GM23248 (cell line): ENCODE measurements around the gene PCNA. TPM values are rescaled to one million over a fixed set of nuclear protein-coding genes. Genes with fewer than 3 reads are reported as not detected.

Experiments used
- DNase-seq: peaks from one replicate; pipeline ENCODE4 v3.0.0-alpha.2; 2015
- H2AFZ ChIP-seq: fragments of 200-600 bp; sonication (generic); 2 replicates; pipeline ENCODE4 v1.6.1; 2016; ENCODE audit warnings: antibody characterized with exemption
- H3F3A ChIP-seq: fragments of 200-600 bp; sonication (generic); 2 replicates; pipeline ENCODE4 v1.6.1; 2016; ENCODE audit warnings: mild to moderate bottlenecking, antibody characterized with exemption, mixed run types; ENCODE audit not compliant: insufficient read depth
- H3K27ac ChIP-seq: fragments of 200-600 bp; sonication (generic); 2 replicates; pipeline ENCODE4 v1.5.1; 2016; ENCODE audit warnings: mild to moderate bottlenecking
- H3K27me3 ChIP-seq: fragments of 200-600 bp; sonication (generic); replicated peaks from 2 replicates; pipeline ENCODE4 v1.6.1; 2016; ENCODE audit warnings: mild to moderate bottlenecking; ENCODE audit not compliant: insufficient read depth
- H3K36me3 ChIP-seq: fragments of 200-600 bp; sonication (generic); 2 replicates; pipeline ENCODE4 v1.6.1; 2016; ENCODE audit warnings: low read depth, mild to moderate bottlenecking
- H3K4me1 ChIP-seq: fragments of 200-600 bp; sonication (generic); 2 replicates; pipeline ENCODE4 v1.6.1; 2016; ENCODE audit warnings: mild to moderate bottlenecking; ENCODE audit not compliant: insufficient read depth
- H3K4me2 ChIP-seq: fragments of 200-600 bp; sonication (generic); one replicate; pipeline ENCODE4 v1.6.1; 2016; ENCODE audit warnings: mild to moderate bottlenecking; ENCODE audit not compliant: unreplicated experiment
- H3K4me3 ChIP-seq: fragments of 200-600 bp; sonication (generic); 2 replicates; pipeline ENCODE4 v1.5.1; 2016; ENCODE audit warnings: mild to moderate bottlenecking
- H3K79me2 ChIP-seq: fragments of 200-600 bp; sonication (generic); 2 replicates; pipeline ENCODE4 v1.6.1; 2016; ENCODE audit warnings: mild to moderate bottlenecking; ENCODE audit not compliant: insufficient read depth
- H3K9ac ChIP-seq: fragments of 200-600 bp; sonication (generic); 2 replicates; pipeline ENCODE4 v1.6.1; 2016; ENCODE audit warnings: mild to moderate bottlenecking
- H3K9me2 ChIP-seq: fragments of 200-600 bp; sonication (generic); 2 replicates; pipeline ENCODE4 v1.6.1; 2016; ENCODE audit warnings: mixed run types, mild to moderate bottlenecking, moderate library complexity; ENCODE audit not compliant: insufficient read depth
- H3K9me3 ChIP-seq: fragments of 200-600 bp; sonication (generic); one replicate; pipeline ENCODE4 v1.6.1; 2017; ENCODE audit warnings: low read depth
- H4K20me1 ChIP-seq: fragments of 200-600 bp; sonication (generic); 2 replicates; pipeline ENCODE4 v1.6.0; 2016; ENCODE audit not compliant: insufficient read depth
- EZH2 ChIP-seq: fragments of 200-600 bp; sonication (generic); IDR thresholded peaks from 2 replicates; pipeline ENCODE4 v1.6.1; 2018; ENCODE audit warnings: antibody characterized with exemption, mild to moderate bottlenecking; ENCODE audit not compliant: insufficient read depth, poor library complexity, severe bottlenecking
- EZH2phosphoT487 ChIP-seq: fragments of 200-600 bp; sonication (generic); IDR thresholded peaks from 2 replicates; pipeline ENCODE4 v1.6.1; 2018; ENCODE audit warnings: antibody characterized with exemption, moderate library complexity, mild to moderate bottlenecking, low read depth; ENCODE audit not compliant: insufficient read depth
- WGBS, 2 experiments: methylation state at CpG; one replicate each; pipeline ENCODE4 v1.1.6; 2015 to 2017; ENCODE audit warnings: low lambda C conversion rate in 2 of 2, low coverage in 1 of 2; ENCODE audit errors: missing lambda C conversion rate in 2 of 2; 5-methylcytosine and 5-hydroxymethylcytosine counted together
- in situ Hi-C: fragments of 300-500 bp; cut with MboI; formaldehyde crosslinking; loops from 2 replicates; pipeline ENCODE4 v1.15.0; 2020
- polyA plus RNA-seq: library from polyadenylated mRNA; unstranded; fragments of >200 nt; fragmentation: Nextera tagmentation; extraction: Ambion mirVana; gene quantifications from 2 replicates; pipeline ENCODE4 v1.2.1, GENCODE V29; 2016
- total RNA-seq: library from RNA; depleted of rRNA; stranded (reverse); fragments of >200 nt; shearing (Covaris generic); gene quantifications from 2 replicates; pipeline ENCODE4 v1.2.3, GENCODE V29; 2014

Gene PCNA
- total and polyA plus RNA-seq, 2 experiments from 2014 or later: 84.8 to 116 TPM

GRCh38 chr20:5146099-5146668 is 26.4 kb upstream of the PCNA start:
- H3K9me2 ChIP-seq: no peaks in the 10 kb centered on the region
- H4K20me1 ChIP-seq: 0 out of 2 replicates have a peak, but pooled peaks cover 3% of the 10 kb centered on the region
- peaks cover 82% of the 10 kb centered on the region for H3K79me2 ChIP-seq
- TF ChIP-seq EZH2phosphoT487 (no peak), EZH2 (no peak)
- no peak overlapping the region for H3K9ac ChIP-seq
- no peak overlapping the region for H2AFZ ChIP-seq
- H3K4me2 ChIP-seq: no peak overlapping the region
- DNase-seq: no peak
- no peaks in the 10 kb centered on the region; the same call in 1 of the 2 replicates for H3K4me1 ChIP-seq
- WGBS, 2 experiments: 97 to 98% methylated on average over 6 of the region's 6 CpGs
- H3F3A ChIP-seq: no peaks in the 10 kb centered on the region
- H3K36me3 ChIP-seq: no peaks in the 10 kb centered on the region
- no peak overlapping the region for H3K4me3 ChIP-seq
- no peaks in the 10 kb centered on the region for H3K9me3 ChIP-seq
- H3K27me3 ChIP-seq: no peaks in the 10 kb centered on the region
- in situ Hi-C loops: no loop called here
- no peak overlapping the region for H3K27ac ChIP-seq

- in situ Hi-C loops: no loop called here
- Histone ChIP-seq H3K27ac (no peak overlapping the region), H3F3A (no peaks in the 10 kb centered on the region), H3K4me1 (no peaks in the 10 kb centered on the region; the same call in 1 of the 2 replicates), H3K4me2 (no peak overlapping the region), H2AFZ (no peak overlapping the region), H3K4me3 (no peak overlapping the region), H3K36me3 (no peaks in the 10 kb centered on the region), H3K9me3 (no peaks in the 10 kb centered on the region), H4K20me1 (peaks cover 3% of the 10 kb centered on the region; the same call in 1 of the 2 replicates), H3K9me2 (no peaks in the 10 kb centered on the region), H3K27me3 (no peaks in the 10 kb centered on the region), H3K79me2 (peaks cover 82% of the 10 kb centered on the region), H3K9ac (no peak overlapping the region)
- no peak for DNase-seq
- WGBS, 2 experiments: 90 to 91% methylated on average over 5 of the region's 5 CpGs
- TF ChIP-seq EZH2 (no peak), EZH2phosphoT487 (no peak)
Observed at GRCh38 chr20:5145365-5146098, 25.8 kb upstream of the PCNA start.

GRCh38 chr20:5143851-5144250 is 24.1 kb upstream of the PCNA start:
- H3K4me3 ChIP-seq: no peak overlapping the region
- no peaks in the 10 kb centered on the region for H3K36me3 ChIP-seq
- peaks cover 82% of the 10 kb centered on the region for H3K79me2 ChIP-seq
- no peaks in the 10 kb centered on the region for H3F3A ChIP-seq
- TF ChIP-seq EZH2 (no peak), EZH2phosphoT487 (no peak)
- H3K9ac ChIP-seq: no peak overlapping the region
- no peak overlapping the region for H2AFZ ChIP-seq
- no peaks in the 10 kb centered on the region for H3K4me1 ChIP-seq
- 98 to 99% methylated on average over 5 of the region's 5 CpGs for WGBS, 2 experiments
- H4K20me1 ChIP-seq: peaks cover 12% of the 10 kb centered on the region; the same call in 1 of the 2 replicates
- DNase-seq: no peak
- no peaks in the 10 kb centered on the region for H3K9me3 ChIP-seq
- H3K27ac ChIP-seq: no peak overlapping the region
- no peaks in the 10 kb centered on the region for H3K9me2 ChIP-seq
- no peaks in the 10 kb centered on the region for H3K27me3 ChIP-seq
- in situ Hi-C loops: no loop called here
- H3K4me2 ChIP-seq: no peak overlapping the region

GRCh38 chr20:5141615-5142014 is 21.9 kb upstream of the PCNA start:
- DNase-seq: no peak
- H3K79me2 ChIP-seq: peaks cover 80% of the 10 kb centered on the region
- no peak for TF ChIP-seq EZH2phosphoT487
- no peak for TF ChIP-seq EZH2
- H4K20me1 ChIP-seq: peaks cover 12% of the 10 kb centered on the region; the same call in 1 of the 2 replicates
- H3K9ac ChIP-seq: no peak overlapping the region
- no peaks in the 10 kb centered on the region for H3K9me2 ChIP-seq
- in situ Hi-C loops: no loop called here
- no peaks in the 10 kb centered on the region for H3K4me1 ChIP-seq
- H3K9me3 ChIP-seq: no peaks in the 10 kb centered on the region
- WGBS, 2 experiments: 55 to 66% methylated on average over 2 of the region's 2 CpGs
- H2AFZ ChIP-seq: no peak overlapping the region
- no peaks in the 10 kb centered on the region for H3F3A ChIP-seq
- H3K4me2 ChIP-seq: no peak overlapping the region
- no peaks in the 10 kb centered on the region for H3K27me3 ChIP-seq
- no peak overlapping the region for H3K4me3 ChIP-seq
- H3K36me3 ChIP-seq: no peaks in the 10 kb centered on the region
- H3K27ac ChIP-seq: no peak overlapping the region
